GM12874 (cell line): Measurements from ENCODE around the gene EBP.

ENCODE experiments used
- TF ChIP-seq, protein P1 (sequence below): IDR thresholded peaks from 2 replicates; pipeline ENCODE4 v1.5.1; 2011; ENCODE audit warnings: low read depth, mild to moderate bottlenecking, control low read depth, low read length, moderate library complexity; ENCODE audit not compliant: insufficient read depth

The EBP gene

GRCh38 chrX:48523682-48524081 lies 2.1 kb downstream of the EBP start:
- TF ChIP-seq, protein P1, sequence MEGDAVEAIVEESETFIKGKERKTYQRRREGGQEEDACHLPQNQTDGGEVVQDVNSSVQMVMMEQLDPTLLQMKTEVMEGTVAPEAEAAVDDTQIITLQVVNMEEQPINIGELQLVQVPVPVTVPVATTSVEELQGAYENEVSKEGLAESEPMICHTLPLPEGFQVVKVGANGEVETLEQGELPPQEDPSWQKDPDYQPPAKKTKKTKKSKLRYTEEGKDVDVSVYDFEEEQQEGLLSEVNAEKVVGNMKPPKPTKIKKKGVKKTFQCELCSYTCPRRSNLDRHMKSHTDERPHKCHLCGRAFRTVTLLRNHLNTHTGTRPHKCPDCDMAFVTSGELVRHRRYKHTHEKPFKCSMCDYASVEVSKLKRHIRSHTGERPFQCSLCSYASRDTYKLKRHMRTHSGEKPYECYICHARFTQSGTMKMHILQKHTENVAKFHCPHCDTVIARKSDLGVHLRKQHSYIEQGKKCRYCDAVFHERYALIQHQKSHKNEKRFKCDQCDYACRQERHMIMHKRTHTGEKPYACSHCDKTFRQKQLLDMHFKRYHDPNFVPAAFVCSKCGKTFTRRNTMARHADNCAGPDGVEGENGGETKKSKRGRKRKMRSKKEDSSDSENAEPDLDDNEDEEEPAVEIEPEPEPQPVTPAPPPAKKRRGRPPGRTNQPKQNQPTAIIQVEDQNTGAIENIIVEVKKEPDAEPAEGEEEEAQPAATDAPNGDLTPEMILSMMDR, result no peak

- TF ChIP-seq, protein P1, result no peak
Measured at GRCh38 chrX:48530736-48531135, 9.1 kb downstream of the EBP start.

- TF ChIP-seq, protein P1, result no peak
Measured at GRCh38 chrX:48531358-48531959, 9.9 kb downstream of the EBP start.

DNA sequence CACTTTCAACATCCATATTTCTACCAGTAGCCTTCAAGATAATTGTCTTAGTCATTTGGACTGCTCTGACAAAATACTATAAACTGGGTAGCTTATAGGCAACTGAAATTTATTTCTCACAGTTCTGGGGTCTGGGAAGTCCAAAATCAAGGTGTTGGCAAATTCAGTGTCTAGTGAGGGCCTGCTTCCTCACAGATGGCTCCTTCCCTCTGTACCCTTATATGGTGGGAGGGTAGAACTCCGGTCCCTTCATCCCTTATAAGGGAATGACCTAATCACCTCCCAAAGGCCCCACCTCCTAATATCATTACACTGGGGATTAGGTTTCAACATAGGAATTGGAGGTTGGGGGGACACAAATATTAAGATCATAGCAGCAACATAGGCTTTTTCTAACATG lies 10.6 kb downstream of the EBP start:
- TF ChIP-seq, protein P1, result no peak

DNA sequence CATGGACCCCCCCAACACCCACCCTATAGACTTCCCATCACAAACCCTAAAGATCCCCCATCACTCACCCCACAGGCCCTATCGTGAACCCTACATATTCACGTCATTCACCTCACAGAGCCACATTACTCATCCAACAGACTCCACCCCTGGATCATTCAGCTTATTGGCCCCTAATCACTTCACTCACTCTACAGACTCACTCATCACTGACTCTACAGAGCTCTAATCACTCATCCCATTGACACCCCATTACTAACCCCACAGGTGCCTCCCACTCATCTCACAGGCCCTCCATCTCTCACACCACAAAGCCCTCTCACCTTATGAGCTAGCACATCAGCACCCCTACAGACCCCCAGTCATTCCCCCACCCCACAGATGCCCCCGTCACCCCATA lies 11.6 kb downstream of the EBP start:
- TF ChIP-seq, protein P1, result no peak

DNA sequence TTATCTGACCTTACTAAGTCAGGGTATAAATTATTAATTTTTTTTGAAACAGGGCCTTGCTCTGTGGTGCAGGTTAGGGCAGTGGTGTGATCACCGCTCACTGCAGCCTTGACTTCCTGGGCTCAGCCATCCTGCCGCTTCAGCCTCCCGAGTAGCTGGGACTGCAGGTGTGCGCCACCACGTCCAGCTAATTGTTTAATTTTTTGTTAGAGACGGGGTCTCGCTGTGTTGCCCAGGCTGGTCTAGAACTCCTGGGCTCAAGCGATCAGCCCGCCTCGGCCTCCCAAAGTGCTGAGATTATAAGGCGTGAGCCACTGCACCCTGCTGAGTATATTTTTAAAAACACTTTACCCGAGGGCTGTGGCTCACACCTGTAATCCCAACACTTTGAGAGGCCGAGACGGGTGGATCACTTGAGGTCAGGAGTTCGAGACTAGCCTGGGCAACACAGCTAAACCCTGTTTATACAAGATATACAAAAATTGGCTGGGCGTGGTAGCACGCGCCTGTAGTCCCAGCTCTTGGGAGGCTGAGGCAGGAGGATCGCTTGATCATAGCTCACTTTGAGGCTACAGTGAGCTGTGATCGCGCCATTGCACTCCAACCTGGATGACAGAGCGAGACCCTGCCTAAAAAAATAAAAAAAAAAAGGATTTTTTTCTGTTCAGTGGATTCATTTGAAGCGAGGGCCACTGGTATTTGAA lies 17.2 kb downstream of the EBP start:
- TF ChIP-seq, protein P1, result no peak

- TF ChIP-seq, protein P1, result peak; percentile 49
Measured at GRCh38 chrX:48539345-48540027, 17.9 kb downstream of the EBP start, which contains the start of gene TBC1D25. Gene TBC1D25, plus strand, starts transcription at chrX:48539714. Its CDS starts 84 bp downstream, at chrX:48539798.
